GM19239 (cell line): ENCODE measurements around the gene ACSL1.
A peak's percentile ranks its signal among the peaks of the same experiment; 100 is the strongest.
"Not testable (repeated sequence)": the region's sequence is repeated elsewhere in the genome, so short reads cannot be mapped to it uniquely, and the experiment has no call there.

Experiments
- DNase-seq: peaks from one replicate; pipeline ENCODE4 v3.0.0; 2011; ENCODE audit warnings: low spot score; ENCODE audit not compliant: insufficient read length
- FAIRE-seq: peaks from 2 replicates; lab custom pipeline; 2011; peaks lifted over from hg19 to GRCh38; lab: Jason Lieb, UNC

The ACSL1 gene

DNA sequence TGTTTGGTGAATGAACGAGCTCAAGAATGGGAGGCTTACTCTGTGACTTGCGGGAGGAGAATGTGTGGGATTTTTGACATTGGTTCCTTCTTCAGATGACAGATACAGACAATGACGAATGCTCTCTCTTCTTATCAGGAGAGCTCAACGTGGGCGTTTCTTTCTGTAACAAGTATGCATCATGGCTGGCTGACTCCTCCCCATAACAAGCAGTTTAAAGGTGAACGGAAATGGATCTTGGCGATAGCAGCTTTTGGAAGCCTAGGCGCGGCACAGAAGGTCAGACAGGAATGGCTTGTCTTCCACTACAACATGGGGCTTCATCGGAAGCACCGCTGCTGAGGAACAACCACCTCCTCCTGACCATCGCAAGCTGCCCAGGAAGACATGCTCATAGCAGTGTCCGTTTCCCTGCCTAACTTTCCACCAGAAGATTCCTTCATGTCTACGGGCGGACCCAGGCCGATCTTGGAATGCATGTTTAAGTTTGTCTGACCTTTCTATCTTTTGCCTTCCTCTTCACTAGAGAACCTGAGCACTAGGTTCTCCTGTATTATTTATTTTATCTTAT is 18.3 kb upstream of the ACSL1 start:
- no peak for FAIRE-seq

DNA sequence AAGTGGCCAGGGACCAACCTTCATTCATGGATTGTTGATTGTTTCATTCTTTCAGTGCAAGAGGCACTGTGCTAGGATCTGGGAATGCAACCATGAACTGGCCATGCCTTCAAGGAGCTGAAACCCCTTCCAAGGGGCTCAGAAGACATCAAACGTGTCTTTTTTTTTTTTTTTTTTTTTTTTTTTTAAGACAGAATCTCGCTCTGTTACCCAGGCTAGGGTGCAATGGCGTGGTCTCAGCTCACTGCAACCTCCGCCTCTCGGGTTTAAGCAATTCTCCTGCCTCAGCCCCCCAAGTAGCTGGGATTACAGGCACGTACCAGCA is 13.3 kb upstream of the ACSL1 start:
- DNase-seq, FAIRE-seq: not testable (repeated sequence)

More for the DNA sequence above, 18.3 kb upstream of the ACSL1 start:
- no peak for DNase-seq

DNA sequence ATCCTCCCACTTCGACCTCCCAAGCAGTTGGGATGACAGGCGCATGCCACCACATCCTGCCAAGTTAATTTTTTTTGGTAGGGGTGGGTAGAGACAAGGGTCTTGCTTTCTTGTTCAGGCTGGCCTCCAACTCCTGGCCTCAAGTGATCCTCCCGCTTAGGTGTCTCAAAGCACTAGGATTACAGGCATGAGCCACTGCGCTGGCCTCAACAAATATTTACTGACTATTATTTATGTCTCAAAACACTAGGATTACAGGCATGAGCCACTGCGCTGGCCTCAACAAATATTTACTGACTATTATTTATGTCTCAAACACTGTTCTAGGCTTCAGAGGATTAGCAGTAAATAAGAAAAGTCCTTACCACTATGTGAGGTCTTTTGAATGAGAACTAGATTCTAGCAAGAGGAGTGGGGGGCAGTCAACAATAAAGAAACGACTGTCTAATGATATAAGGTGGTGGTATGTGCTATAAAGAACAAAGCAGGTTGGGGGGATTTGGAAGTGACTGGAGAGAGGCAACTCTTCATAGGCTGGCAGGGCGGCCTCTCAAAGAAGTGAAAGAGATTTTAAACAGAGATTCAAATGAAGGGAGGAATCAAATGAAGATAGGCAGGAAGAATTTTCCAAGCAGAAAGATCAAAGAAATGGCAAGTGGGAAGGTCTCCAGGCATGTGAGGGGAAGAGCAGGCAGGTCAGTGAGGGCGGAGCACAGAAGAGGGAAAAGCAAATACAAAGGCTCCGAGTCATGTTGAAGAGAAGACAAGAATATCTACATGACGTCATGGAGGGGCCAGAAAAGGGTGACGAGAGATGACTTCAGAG is 12.7 kb upstream of the ACSL1 start:
- DNase-seq (no peak), FAIRE-seq (no peak)

DNA sequence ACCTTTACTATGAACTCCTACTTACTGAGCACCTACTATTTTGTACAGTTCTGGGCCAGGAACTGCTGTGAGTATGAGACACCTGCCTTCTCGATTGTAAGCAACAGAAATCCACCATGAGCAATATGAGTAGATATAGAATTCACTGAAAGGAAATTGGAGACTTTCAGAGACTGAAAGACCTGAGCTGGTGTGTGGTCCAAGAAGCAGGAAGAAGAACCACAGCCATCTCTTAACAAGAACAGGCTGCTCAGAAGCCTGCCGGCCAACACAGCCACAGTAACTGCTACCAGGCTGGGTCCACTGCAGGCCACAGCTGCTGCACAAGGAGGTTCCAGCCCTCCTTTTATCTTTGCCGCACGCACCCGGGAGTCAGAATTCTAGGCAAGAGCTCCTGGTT is 10.8 kb upstream of the ACSL1 start:
- FAIRE-seq (no peak), DNase-seq (no peak)

DNA sequence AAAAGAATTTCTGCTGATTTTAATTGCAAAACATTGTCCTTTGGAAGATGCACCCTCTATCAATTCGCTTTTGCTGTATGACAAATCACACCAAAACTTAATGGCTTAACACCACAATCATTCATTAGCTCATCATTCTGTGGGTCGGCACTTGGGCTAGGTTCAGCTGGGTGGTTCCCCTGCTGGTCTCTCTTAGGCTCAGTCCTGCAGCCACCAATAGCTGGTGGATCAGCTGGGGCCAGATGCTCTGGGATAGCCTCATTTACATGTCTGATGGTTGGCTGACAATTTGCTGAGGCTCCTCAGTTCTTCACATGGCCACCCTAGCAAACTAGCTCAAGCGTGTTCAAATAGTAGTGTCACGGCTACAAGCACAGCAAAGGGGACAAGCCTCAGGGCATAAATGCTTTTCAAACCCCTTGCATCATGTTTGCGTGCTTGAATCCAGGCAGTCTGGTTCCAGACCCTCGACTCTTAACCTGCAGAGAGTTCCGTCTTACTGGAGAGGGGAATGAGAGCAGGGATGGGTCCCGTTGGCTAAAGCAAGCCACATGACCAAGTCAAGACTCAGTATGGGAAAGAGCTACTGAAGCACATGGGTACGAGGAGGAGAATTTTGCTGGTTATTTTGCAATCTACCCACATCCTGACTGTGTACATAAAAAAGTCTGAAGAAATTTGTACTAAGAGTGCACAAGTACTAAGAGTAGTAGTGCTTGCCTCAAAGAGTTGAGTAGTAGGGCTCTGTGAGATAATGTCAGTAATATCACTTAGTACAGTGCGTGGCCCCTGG is 7.5 kb upstream of the ACSL1 start:
- DNase-seq (no peak), FAIRE-seq (peak; percentile 55)

DNA sequence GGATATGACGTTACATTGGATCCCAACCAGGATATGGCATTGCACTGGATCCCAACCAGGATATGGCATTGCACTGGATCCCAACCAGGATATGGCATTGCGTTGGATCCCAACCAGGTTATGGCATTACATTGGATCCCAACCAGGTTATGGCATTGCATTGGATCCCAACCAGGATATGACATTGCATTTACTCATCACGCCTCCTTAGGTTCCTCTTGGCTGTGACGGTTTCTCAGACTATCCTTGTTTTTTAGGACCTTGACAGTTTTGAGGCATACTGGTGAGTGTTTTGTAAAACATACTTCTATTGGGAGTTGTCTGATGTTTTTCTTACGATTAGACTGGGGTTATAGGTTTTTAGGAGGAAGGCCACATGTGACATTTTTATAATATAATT is 5.4 kb upstream of the ACSL1 start:
- FAIRE-seq, result peak; percentile 42
- no peak for DNase-seq

DNA sequence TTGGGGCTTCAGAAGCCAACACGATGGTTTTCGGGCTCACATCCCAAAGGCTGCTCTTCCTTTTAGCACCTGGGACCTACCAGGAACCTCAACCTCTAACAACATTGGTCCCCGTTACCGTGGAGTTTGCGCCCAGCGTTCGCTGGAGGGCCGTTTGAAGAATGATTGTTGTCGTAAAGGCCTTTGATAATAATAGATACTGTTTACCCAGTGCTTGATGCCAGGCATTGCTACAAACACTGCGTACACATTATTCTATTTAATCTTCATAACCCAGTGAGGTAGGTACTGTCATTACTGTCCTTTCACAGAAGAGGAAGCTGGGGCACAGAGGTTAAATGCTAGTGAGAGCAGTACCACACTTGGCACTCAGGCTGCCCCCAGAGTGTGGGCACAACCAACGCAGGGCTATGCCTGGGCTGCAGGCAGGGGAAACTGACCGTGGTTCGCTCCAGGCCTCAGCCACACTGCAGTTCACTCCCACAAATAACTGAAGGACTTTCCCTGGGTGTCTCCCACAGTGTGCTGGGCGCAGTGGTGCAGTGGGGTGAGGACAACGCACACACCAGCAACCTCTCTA is 1.0 kb upstream of the ACSL1 start:
- FAIRE-seq, result peak; percentile 95

DNA sequence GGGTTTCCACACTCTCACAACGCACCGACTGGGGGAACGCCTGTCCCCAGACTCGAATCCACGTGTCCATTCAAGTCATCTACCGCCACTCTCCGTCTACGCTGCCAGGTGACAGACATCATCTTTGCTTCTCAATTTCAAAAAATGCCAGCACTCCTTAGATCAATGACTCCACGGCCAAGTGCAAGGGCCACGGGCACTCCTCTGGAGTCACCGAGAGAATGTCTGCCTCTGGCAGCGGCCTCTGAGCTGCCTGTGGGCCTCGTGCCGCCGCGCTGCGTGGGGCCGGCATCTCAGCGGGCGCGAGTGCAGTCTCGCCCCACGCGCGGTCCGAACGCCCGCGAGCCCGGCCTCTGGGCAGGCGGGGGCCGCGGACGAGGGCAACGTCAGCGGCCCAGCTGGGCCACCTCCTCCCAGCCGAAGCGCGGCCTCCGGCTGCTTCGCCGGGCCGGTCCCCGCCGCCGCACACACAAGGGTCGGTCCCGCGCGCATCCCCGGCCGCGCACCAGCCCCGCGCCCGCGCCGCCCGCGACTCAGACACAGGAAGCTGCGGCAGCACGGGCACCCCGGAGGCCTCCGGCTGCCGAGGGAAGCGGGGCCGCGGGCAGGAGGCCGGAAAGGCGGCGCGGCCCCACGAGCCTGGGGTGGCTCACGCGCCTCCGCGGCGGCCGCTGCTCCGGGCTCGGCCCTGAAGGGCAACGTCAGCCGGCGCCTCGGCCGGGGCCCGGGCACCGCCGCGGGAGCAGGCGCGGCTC is 450 bp downstream of the ACSL1 start:
- FAIRE-seq, result no peak
- DNase-seq, result no peak

More for the DNA sequence above, 1.0 kb upstream of the ACSL1 start:
- no peak for DNase-seq

DNA sequence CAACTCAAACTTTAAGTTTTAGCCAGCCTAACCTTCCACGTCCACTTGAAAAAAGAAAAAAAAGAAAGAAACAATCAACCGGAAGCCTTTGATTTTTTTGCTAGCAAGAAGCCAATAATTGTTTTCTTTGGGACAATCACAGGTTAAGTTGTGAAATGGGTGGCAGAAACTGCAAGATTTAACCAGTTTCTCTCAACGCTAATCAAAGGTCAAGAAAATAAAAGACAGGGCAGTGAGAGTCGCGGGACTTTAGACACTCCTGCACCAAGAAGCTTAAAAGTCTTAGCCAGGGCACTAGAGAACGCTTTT is 1.0 kb downstream of the ACSL1 start:
- FAIRE-seq (no peak), DNase-seq (no peak)

DNA sequence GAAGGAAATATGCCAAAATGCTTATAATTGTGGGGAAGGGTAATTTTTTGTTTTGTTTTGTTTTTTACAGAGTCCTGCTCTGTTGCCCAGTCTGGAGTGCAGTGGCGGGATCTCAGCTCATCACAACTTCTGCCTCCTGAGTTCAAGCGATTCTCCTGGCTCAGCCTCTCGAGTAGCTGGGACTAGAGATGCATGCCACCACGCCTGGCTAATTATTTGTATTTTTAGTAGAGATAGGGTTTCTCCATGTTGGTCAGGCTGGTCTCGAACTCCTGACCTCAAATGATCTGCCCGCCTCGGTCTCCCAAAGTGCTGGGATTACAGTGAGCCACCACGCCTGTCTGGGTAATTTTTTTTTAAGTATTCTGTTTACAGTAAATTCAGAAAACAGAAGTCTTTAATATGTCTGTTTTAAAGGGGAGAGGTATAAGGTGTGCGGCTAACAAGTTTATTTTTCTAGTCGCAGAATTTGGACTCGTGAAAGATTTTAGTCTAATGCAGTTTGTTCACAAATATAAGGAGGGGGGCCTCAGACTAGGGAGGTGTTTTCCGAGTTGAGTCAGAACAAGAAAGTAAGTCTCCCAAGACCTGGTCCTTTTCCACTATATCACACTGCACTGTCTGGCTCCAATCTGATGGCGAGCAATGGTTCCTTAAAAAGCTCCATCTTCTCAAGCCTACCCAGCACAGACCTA is 1.5 kb downstream of the ACSL1 start:
- DNase-seq, result no peak
- FAIRE-seq, result peak; percentile 91

DNA sequence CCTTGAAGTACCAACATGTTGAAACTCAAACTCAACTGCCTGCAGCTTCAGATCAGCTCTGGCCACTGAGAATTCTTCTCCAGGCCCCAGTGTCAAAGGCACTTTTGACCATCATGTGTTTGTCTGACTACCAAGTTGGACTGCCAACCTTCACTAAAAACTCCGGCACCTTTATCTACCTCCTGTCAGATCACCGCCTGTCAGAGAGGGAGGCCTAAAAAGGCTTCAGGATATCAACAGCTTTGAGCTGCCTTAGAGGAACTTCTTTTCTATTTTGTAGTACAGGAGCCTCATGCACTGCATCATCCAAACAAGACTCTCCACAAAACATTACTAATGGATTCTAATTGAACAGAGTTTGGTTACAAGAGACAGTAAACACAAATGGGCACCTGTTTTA is 2.8 kb downstream of the ACSL1 start:
- FAIRE-seq (no peak), DNase-seq (no peak)

DNA sequence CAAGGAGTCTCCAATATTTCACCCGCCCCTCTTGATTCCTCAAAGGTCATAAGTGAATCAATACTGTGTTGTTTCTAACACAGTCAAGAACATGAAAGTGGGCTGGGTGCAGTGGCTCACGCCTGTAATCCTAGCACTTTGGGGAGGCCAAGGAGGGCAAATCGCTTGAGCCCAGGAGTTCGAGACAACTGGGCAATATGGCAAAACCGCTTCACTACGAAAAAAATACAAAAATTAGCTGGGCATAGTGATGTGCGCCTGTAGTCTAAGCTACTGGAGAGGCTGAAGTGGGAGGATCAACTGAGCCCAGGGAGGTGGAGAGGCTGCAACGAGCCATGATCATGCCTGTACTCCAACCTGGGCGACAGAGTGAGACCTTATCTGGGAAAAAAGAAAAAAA is 3.4 kb downstream of the ACSL1 start:
- no peak for FAIRE-seq
- DNase-seq, result no peak

DNA sequence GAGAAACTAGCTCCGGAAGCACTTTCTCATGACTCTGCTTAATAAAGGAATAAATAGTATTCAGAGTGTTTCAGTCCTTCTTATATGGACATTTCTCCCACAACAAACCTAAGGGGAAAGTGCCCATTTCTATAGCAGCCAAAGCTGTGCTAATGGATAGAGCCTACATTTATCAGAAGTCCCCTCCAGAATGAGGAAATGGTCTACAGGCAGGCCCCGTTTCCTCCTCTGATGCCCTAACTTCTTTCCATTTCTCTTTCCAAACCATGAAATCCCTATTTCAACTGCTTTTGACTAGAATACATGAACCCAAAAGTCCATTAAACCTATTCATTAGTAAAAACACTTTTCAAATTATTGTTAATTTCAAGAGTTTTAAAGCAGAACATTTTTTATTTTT is 4.5 kb downstream of the ACSL1 start:
- FAIRE-seq (peak; percentile 64), DNase-seq (no peak)

DNA sequence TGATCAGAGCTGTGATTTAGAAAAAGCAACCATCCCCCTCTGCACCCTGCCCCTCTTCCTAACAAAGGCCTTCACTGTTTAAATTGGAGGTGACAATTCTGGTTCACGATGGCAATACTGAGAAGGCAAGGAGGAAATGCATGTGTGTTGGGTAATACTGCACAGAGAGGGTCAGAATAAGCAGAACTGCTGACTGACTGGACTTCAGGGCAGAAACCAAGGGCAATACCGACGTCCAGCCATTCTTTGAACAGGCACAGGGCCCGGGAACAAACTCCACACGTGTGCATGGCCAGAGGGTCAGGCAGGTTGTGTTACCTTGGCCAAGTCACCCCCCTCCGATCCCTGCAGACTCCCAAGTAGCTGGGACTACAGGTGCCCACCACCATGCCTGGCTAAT is 6.0 kb downstream of the ACSL1 start:
- peak; percentile 68 for FAIRE-seq

DNA sequence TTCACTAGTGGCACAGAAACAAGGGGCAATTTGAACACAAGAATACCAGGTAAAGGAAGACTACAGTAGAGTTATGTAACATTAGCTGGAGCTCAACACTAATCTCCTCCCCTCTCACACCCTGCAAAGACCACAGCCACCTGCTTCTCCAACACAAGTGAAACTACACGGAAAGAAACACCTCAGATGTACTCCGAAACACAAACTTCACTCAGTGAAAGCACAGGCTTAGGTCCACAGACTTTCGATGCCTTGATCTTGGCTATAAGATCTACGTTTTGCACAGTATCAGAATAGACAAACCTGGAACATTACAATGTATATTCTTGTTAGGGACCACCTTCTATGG is 7.6 kb downstream of the ACSL1 start:
- FAIRE-seq, result peak; percentile 99

More for the DNA sequence above, 6.0 kb downstream of the ACSL1 start:
- DNase-seq, result no peak

DNA sequence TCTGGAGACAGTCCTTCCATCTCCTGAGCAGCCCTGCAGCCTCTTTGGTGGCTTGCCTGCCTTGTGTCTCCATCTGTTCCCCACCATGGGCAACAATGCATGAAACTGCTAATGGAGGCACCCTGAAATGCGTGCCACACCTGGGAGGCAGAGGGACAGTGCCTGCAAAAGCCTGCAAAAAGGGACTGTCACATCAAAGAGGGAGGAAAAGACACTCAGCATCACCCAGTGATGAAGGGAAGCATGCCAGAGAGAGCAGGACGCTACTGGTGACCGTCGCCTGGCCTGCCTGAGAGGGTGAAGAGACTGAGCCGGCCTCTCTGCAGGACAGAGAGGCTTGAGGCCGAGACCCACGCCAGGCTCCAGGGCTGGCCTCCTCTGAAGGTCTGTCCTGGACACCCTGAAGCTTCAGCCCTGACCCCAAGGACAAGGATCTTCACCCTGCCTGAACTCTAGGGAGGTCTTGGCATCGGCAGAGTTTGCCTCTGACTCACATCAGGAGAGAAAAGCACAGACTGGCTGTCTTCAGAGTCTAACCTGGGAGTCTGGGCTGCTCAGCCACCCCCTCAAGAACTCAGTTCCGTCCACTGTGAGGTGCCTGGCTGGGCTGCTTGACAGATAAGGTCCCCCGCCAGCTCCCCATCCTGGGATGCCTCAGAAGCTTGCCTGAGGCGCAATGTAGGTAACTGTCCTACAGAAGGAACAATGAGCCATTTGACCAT is 8.1 kb downstream of the ACSL1 start:
- DNase-seq, result no peak
- no peak for FAIRE-seq

More for the DNA sequence above, 7.6 kb downstream of the ACSL1 start:
- peak; percentile 25 for DNase-seq

DNA sequence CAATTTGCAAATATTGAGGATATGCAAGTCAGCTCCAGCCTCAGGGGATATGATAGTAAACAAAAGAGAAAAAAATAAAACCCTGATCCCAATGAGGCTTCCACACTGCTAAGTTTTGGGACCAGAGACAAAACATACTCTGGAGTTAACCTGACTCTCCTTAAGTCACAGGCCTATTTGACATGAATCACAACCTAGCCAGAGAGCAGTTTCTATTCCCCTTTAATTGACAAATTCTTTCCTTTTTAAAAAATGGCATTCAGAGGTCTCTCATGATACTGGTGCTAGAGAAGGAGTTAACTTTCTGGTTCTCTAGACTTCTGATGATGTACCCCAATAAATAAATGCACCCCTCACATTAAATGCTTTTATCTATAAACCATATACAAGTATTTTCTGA is 8.8 kb downstream of the ACSL1 start:
- no peak for FAIRE-seq
- no peak for DNase-seq

DNA sequence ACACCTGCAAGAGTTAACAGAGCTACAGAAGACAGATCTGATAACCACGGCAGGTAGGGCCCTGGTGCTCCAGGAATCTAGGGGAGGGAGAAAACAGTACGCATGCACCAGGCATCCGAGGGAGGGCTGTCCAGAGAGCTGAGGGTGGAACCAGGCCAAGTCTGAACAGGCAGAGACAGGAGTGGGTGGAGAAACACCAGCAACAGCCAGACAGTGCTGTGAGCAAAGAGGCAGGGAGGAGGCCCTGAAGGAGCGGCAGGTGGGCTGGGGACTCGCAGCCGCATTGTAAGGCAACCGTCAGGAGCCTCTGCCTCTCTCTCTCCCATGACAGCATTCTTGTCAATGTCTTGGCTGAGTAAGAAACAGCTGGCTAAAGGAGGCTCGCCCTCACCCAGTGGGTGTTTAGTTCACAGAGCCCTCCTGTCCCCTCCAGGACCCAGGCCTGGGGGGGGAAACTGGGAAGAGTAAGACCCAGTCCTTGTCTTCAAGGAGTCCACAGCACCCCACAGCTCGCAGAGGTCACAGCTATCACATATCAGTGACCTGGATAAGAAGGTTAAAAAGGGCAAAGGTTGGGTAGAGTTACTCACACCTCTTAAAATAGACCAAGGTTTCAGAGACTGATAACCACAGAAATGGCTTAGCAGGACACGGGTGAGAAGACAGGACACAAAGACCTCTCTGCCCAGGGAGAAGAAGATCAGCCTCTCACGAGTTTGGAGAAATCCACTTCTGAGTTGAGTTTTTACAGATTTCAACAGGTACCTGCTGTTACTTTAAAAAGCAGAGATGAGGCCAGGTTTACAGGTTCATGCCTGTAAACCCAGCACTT is 10.5 kb downstream of the ACSL1 start:
- DNase-seq (peak; percentile 52), FAIRE-seq (peak; percentile 100)
